SK-N-SH (cell line): ENCODE results near the gene DHRS12. TPM values are rescaled to one million over a fixed set of nuclear protein-coding genes. Genes with fewer than 3 reads are reported as not detected.

Experiments used
- CTCF ChIA-PET: fragments of 300-600, 350-600 bp; formaldehyde crosslinking; extraction: SDS; loops from one replicate; lab custom pipeline; 2021; lab: Yijun Ruan, JAX
- POLR2A ChIA-PET: fragments of 350-600 bp; sonication (Branson Sonifier 250); formaldehyde crosslinking; extraction: SDS; loops from one replicate; lab custom pipeline; 2020; ENCODE audit warnings: antibody characterized with exemption, inconsistent platforms; lab: Yijun Ruan, JAX
- DNase-seq: peaks from one replicate; pipeline ENCODE4 v3.0.0; 2012
- H2AFZ ChIP-seq: fragments of 200-600 bp; sonication (generic); 2 replicates; pipeline ENCODE4 v1.8.1; 2016; ENCODE audit warnings: antibody characterized with exemption, mild to moderate bottlenecking, low read depth
- H3F3A ChIP-seq: fragments of 200-600 bp; sonication (generic); replicated peaks from 2 replicates; pipeline ENCODE3; 2016; ENCODE audit warnings: antibody characterized with exemption, mild to moderate bottlenecking; ENCODE audit not compliant: insufficient read depth
- H3K27ac ChIP-seq, 2 experiments: fragments of 200-500 bp in 1 of 2; fragments of 200-600 bp in 1 of 2; sonication (Bioruptor generic) in 1 of 2; sonication (generic), shearing (Covaris generic) in 1 of 2; 2 replicates each; pipeline versions ENCODE4 v1.5.1 to v1.6.1; 2014 to 2016; ENCODE audit warnings: low read depth in 2 of 2, inconsistent platforms in 1 of 2, low read length in 1 of 2, mild to moderate bottlenecking in 1 of 2, mixed read lengths in 1 of 2
- H3K27me3 ChIP-seq: fragments of 200-600 bp; sonication (generic), shearing (Covaris generic); 2 replicates; pipeline ENCODE4 v1.6.1; 2016; ENCODE audit warnings: mixed run types; ENCODE audit not compliant: insufficient read depth
- H3K36me3 ChIP-seq, 2 experiments: fragments of 200-500 bp in 1 of 2; fragments of 200-600 bp in 1 of 2; sonication (Bioruptor generic) in 1 of 2; sonication (generic) in 1 of 2; replicated peaks in 1 of 2; 2 replicates each; pipeline versions ENCODE3 to v1.5.1; 2014 to 2016; ENCODE audit warnings: low read length in 1 of 2, mild to moderate bottlenecking in 1 of 2; ENCODE audit not compliant: insufficient read depth in 2 of 2, control insufficient read depth in 1 of 2
- H3K4me1 ChIP-seq, 2 experiments: fragments of 200-500 bp in 1 of 2; fragments of 200-600 bp in 1 of 2; sonication (Bioruptor generic) in 1 of 2; sonication (generic), shearing (Covaris generic) in 1 of 2; 2 replicates each; pipeline versions ENCODE4 v1.5.1 to v1.6.1; 2014 to 2016; ENCODE audit warnings: low read depth in 1 of 2, low read length in 1 of 2, mixed run types in 1 of 2; ENCODE audit not compliant: insufficient read depth in 2 of 2, control insufficient read depth in 1 of 2
- H3K4me2 ChIP-seq: fragments of 200-600 bp; sonication (generic), shearing (Covaris generic); 2 replicates; pipeline ENCODE4 v1.6.1; 2017; ENCODE audit warnings: mixed run types
- H3K4me3 ChIP-seq, 2 experiments: fragments of 200-500 bp in 1 of 2; fragments of 200-600 bp in 1 of 2; sonication (Bioruptor generic) in 1 of 2; sonication (generic), shearing (Covaris generic) in 1 of 2; 2 replicates each; pipeline versions ENCODE4 v1.5.1 to v1.8.1; 2014 to 2016; ENCODE audit warnings: low read depth in 2 of 2, inconsistent platforms in 1 of 2, low read length in 1 of 2, mild to moderate bottlenecking in 1 of 2, mixed read lengths in 1 of 2, moderate library complexity in 1 of 2
- H3K79me2 ChIP-seq: fragments of 200-600 bp; sonication (generic); 2 replicates; pipeline ENCODE4 v1.8.1; 2017; ENCODE audit warnings: mild to moderate bottlenecking; ENCODE audit not compliant: insufficient read depth
- H3K9ac ChIP-seq: fragments of 200-600 bp; sonication (generic); 2 replicates; pipeline ENCODE4 v1.6.1; 2017; ENCODE audit warnings: mixed run types
- H3K9me2 ChIP-seq: fragments of 200-600 bp; sonication (generic); 2 replicates; pipeline ENCODE4 v1.6.1; 2017; ENCODE audit warnings: mixed run types
- H3K9me3 ChIP-seq: fragments of 200-600 bp; sonication (generic); 2 replicates; pipeline ENCODE4 v1.6.1; 2017; ENCODE audit warnings: mixed run types, mild to moderate bottlenecking, moderate library complexity
- H4K20me1 ChIP-seq: fragments of 200-600 bp; sonication (generic); 2 replicates; pipeline ENCODE4 v1.6.1; 2017; ENCODE audit warnings: mild to moderate bottlenecking, mixed run types; ENCODE audit not compliant: insufficient read depth
- FOSL2 ChIP-seq: IDR thresholded peaks from 2 replicates; pipeline ENCODE4 v1.4.0; 2012; ENCODE audit warnings: low read depth, mild to moderate bottlenecking, moderate library complexity, borderline replicate concordance
- FOXJ3 ChIP-seq: sonication (generic); formaldehyde crosslinking; IDR thresholded peaks from 2 replicates; pipeline ENCODE4 v1.5.1; 2020; ENCODE audit warnings: mild to moderate bottlenecking, missing genetic modification reagents
- FOXM1 ChIP-seq: IDR thresholded peaks from 2 replicates; pipeline ENCODE4 v1.4.0; 2012; ENCODE audit warnings: low read depth, mild to moderate bottlenecking
- GABPA ChIP-seq: IDR thresholded peaks from 2 replicates; pipeline ENCODE4 v1.4.0; 2012; ENCODE audit warnings: low read depth, mild to moderate bottlenecking
- GATA2 ChIP-seq: sonication (generic); formaldehyde crosslinking; IDR thresholded peaks from 2 replicates; pipeline ENCODE4 v1.5.0; 2020; ENCODE audit warnings: mild to moderate bottlenecking, missing genetic modification reagents
- JUND ChIP-seq: IDR thresholded peaks from 2 replicates; pipeline ENCODE4 v1.4.0; 2012
- NRF1 ChIP-seq: IDR thresholded peaks from 2 replicates; pipeline ENCODE4 v1.6.1; 2012; ENCODE audit warnings: low read depth, mild to moderate bottlenecking, low read length
- RFX5 ChIP-seq: IDR thresholded peaks from 2 replicates; pipeline ENCODE4 v1.6.1; 2012; ENCODE audit warnings: mild to moderate bottlenecking, improper control_type of control experiment, low read length
- SIN3A ChIP-seq: IDR thresholded peaks from 2 replicates; pipeline ENCODE4 v1.6.1; 2012; ENCODE audit warnings: low read depth, mild to moderate bottlenecking, low read length, moderate library complexity, borderline replicate concordance
- SMC3 ChIP-seq: IDR thresholded peaks from 2 replicates; pipeline ENCODE4 v1.6.1; 2012; ENCODE audit warnings: low read depth, low read length, improper control_type of control experiment
- TAF1 ChIP-seq: IDR thresholded peaks from 2 replicates; pipeline ENCODE4 v1.6.1; 2012; ENCODE audit warnings: low read depth, mild to moderate bottlenecking, low read length, moderate library complexity, borderline replicate concordance
- TCF12 ChIP-seq: IDR thresholded peaks from 2 replicates; pipeline ENCODE4 v1.4.0; 2012
- YY1 ChIP-seq: IDR thresholded peaks from 2 replicates; pipeline ENCODE4 v1.4.0; 2012; ENCODE audit warnings: low read depth, mild to moderate bottlenecking
- WGBS: methylation state at CpG from one replicate; pipeline ENCODE4 v1.1.6; 2017; ENCODE audit warnings: low lambda C conversion rate; 5-methylcytosine and 5-hydroxymethylcytosine counted together
- polyA plus RNA-seq, 3 experiments: library from polyadenylated mRNA; depleted of rRNA; stranded (reverse); fragments of >200 nt; gene quantifications; 2 replicates each; pipeline ENCODE4 v1.2.3, GENCODE V29; 2012
- TF ChIP-seq, protein P1 (sequence below): IDR thresholded peaks from 2 replicates; pipeline ENCODE4; 2012
- TF ChIP-seq, protein P2 (sequence below): IDR thresholded peaks from 2 replicates; pipeline ENCODE4 v1.4.0; 2012; ENCODE audit warnings: low read depth
- TF ChIP-seq, protein P3 (sequence below): IDR thresholded peaks from 2 replicates; pipeline ENCODE4 v1.6.1; 2012; ENCODE audit warnings: mild to moderate bottlenecking, low read depth, low read length, moderate library complexity
- TF ChIP-seq, protein P4 (sequence below): fragments of 150-350 bp; IDR thresholded peaks from 2 replicates; pipeline ENCODE4 v1.6.1; 2017; ENCODE audit warnings: antibody characterized with exemption, low read length, low read depth, borderline replicate concordance
- TF ChIP-seq, protein P5 (sequence below): IDR thresholded peaks from 2 replicates; pipeline ENCODE4 v1.4.0; 2012; ENCODE audit warnings: low read depth, borderline replicate concordance

The DHRS12 gene
- polyA plus RNA-seq, 1 of the 3 experiments (the other 2 are of a cell fraction) = 9.6 TPM

DNA sequence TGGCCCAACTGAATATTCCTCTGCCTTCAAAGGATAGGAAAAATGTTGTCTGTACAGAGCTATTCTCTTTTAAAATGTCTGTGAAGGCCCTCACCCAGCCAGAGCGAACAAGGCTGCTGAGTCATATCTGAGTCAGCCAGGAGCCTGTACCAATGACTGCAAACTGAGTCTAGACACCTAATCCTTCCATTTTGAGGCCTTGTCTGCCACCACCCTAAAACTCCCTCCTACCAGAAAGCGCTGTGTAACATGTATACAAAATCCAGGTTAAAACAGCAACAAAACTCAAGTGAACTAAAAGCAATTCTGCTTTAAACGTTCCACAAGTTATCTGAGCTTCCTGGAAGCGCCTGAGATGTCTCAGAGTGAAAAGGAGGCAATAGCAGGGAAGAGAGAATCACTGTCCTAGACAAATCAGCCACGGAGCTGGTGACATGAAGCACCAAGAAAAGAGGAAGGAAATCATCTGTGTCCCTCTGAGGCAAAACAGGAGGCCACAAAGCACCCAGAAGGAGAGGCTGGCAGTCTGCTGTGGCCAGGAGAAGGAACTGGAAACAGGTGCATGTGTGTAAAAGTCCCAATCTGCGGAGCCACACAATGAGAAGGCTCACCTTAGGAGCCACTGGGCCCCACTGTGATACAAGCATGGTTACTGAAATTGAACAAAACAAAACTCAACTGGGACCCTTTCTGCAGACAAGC is 10.2 kb downstream of the DHRS12 start:
- CTCF ChIA-PET = interaction anchor here (0.8 to 1.0 kb wide), 2 partner anchors 8 to 9 kb away, joined by 3 read pairs; no protein-coding TSS in a partner anchor
- no peak overlapping the region for H3K4me2 ChIP-seq
- no peaks in the 10 kb centered on the region for H3K9me2 ChIP-seq

More for the DNA sequence above, 10.2 kb downstream of the DHRS12 start:
- Histone ChIP-seq H3K36me3 (no peaks in the 10 kb centered on the region), H3K4me1 (peaks cover 5 to 21% of the 10 kb centered on the region in 2 experiments; a peak in 3 of 4 replicates), H3K9me3 (no peaks in the 10 kb centered on the region), H4K20me1 (no peaks in the 10 kb centered on the region), H2AFZ (peak overlapping the region; percentile 64; the same call in 1 of the 2 replicates), H3K79me2 (no peaks in the 10 kb centered on the region), H3K27me3 (no peaks in the 10 kb centered on the region), H3K9ac (no peak overlapping the region), H3K4me3 (no peak overlapping the region)
- DNase-seq = no peak
- 67% methylated on average over 6 of the region's 6 CpGs for WGBS
- TF ChIP-seq NRF1 (no peak), FOXM1 (no peak), JUND (peak; percentile 82), GABPA (no peak), FOSL2 (peak; percentile 94), FOXJ3 (CRISPR knock-in tag) (no peak), YY1 (0 out of 2 replicates have a peak, but pooled peaks have one; percentile 32), GATA2 (no peak), SMC3 (no peak), TCF12 (peak; percentile 31; the same call in 1 of the 2 replicates), TAF1 (no peak), SIN3A (no peak), RFX5 (no peak)
- TF ChIP-seq, protein P1, sequence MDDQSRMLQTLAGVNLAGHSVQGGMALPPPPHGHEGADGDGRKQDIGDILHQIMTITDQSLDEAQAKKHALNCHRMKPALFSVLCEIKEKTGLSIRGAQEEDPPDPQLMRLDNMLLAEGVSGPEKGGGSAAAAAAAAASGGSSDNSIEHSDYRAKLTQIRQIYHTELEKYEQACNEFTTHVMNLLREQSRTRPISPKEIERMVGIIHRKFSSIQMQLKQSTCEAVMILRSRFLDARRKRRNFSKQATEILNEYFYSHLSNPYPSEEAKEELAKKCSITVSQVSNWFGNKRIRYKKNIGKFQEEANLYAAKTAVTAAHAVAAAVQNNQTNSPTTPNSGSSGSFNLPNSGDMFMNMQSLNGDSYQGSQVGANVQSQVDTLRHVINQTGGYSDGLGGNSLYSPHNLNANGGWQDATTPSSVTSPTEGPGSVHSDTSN = no peak
- TF ChIP-seq, protein P2, sequence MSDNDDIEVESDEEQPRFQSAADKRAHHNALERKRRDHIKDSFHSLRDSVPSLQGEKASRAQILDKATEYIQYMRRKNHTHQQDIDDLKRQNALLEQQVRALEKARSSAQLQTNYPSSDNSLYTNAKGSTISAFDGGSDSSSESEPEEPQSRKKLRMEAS = peak; percentile 45; the same call in 1 of the 2 replicates
- TF ChIP-seq, protein P3, sequence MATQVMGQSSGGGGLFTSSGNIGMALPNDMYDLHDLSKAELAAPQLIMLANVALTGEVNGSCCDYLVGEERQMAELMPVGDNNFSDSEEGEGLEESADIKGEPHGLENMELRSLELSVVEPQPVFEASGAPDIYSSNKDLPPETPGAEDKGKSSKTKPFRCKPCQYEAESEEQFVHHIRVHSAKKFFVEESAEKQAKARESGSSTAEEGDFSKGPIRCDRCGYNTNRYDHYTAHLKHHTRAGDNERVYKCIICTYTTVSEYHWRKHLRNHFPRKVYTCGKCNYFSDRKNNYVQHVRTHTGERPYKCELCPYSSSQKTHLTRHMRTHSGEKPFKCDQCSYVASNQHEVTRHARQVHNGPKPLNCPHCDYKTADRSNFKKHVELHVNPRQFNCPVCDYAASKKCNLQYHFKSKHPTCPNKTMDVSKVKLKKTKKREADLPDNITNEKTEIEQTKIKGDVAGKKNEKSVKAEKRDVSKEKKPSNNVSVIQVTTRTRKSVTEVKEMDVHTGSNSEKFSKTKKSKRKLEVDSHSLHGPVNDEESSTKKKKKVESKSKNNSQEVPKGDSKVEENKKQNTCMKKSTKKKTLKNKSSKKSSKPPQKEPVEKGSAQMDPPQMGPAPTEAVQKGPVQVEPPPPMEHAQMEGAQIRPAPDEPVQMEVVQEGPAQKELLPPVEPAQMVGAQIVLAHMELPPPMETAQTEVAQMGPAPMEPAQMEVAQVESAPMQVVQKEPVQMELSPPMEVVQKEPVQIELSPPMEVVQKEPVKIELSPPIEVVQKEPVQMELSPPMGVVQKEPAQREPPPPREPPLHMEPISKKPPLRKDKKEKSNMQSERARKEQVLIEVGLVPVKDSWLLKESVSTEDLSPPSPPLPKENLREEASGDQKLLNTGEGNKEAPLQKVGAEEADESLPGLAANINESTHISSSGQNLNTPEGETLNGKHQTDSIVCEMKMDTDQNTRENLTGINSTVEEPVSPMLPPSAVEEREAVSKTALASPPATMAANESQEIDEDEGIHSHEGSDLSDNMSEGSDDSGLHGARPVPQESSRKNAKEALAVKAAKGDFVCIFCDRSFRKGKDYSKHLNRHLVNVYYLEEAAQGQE = no peak
- TF ChIP-seq, protein P4, sequence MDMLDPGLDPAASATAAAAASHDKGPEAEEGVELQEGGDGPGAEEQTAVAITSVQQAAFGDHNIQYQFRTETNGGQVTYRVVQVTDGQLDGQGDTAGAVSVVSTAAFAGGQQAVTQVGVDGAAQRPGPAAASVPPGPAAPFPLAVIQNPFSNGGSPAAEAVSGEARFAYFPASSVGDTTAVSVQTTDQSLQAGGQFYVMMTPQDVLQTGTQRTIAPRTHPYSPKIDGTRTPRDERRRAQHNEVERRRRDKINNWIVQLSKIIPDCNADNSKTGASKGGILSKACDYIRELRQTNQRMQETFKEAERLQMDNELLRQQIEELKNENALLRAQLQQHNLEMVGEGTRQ = no peak
- TF ChIP-seq, protein P5, sequence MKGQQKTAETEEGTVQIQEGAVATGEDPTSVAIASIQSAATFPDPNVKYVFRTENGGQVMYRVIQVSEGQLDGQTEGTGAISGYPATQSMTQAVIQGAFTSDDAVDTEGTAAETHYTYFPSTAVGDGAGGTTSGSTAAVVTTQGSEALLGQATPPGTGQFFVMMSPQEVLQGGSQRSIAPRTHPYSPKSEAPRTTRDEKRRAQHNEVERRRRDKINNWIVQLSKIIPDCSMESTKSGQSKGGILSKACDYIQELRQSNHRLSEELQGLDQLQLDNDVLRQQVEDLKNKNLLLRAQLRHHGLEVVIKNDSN = no peak
- TF ChIP-seq, all 33 proteins: peak for 5
- POLR2A ChIA-PET = no interaction called here
- peak overlapping the region; percentile 39 to 65; a peak in 3 of 4 replicates for H3K27ac ChIP-seq
- peaks cover 8% of the 10 kb centered on the region for H3F3A ChIP-seq
